Measurements from ENCODE around the gene ZP2.
"Not testable (repeated sequence)": the region's sequence is repeated elsewhere in the genome, so short reads cannot be mapped to it uniquely, and the experiment has no call there.

Gene ZP2

DNA sequence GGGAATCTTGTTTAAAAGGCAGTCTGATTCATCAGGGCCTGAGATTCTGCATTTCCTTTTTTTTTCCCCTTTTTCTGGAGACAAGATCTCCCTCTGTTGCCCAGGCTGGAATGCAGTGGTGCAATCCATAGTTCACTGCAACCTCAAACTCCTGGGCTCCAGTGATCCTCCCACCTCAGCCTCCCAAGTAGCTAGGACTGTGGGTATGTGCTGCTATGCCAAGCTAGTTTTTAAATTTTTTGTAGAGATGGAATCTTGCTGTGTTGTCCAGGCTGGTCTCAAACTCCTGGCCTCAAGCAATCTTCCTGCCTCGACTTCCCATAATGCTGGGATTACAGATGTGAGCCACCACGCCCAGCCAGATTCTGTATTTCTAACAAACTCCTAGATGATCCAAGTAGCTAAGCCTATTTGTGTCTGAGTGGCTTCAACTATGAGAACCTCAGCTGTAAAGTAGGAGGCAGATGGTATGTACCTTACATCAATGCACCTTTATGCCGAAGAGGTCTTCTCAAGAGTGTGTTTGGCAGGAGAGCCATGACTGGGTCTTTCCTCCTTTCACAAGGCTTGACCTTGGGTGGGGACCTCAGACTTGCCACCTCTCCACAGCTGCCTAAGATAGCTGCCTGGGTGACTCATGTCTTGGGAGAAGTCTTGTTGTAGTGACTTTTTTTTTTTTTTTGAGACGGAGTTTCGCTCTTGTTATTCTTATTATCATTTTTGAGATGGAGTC is 42.0 kb downstream of the ZP2 start:
- no peak for DNase-seq

DNA sequence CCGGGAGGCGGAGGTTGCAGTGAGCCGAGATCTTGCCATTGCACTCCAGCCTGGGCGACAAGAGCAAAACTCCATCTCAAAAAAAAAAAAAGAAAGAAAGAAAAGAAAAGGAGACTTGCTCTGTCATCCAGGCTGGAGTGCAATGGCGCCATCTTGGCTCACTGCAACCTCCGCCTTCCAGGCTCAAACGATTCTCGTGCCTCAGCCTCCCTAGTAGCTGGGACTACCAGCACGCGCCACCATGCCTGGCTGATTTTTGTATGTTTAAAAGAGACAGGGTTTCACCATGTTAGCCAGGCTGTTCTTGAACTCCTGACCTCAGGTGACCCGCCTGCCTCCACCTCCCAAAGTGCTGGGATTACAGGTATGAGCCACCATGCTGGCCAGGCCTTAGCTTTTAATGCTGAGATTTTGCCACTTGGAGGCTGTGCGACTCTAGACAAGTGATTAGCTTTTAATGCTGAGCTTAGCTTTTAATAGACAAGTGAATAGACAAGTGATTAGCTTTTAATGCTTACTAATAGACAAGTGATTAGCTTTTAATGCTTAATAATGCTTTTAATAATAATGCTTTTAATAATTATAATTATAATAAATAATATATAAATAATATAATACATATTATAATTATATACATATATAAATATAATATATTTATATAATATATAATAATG is 43.3 kb downstream of the ZP2 start:
- no peak for DNase-seq

DNA sequence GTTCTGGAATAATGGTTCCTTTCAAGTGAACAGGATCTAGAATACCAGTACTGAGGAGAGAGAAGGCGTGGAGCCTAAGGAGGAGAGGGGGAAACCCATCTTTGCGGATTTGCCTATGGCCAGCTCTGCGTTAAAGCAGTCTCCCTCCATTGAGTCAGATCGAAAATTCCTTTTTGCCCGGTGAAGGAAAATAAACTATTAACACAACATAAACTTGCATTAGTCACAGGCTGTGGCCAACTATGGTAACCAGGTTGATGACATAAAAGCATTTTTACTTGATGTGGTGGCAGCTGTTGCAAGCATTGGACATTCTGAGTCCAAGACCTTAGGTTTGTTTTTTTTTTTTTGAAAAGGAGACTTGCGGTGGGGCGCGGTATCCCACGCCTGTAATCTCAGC is 44.0 kb downstream of the ZP2 start:
- no peak for DNase-seq

DNA sequence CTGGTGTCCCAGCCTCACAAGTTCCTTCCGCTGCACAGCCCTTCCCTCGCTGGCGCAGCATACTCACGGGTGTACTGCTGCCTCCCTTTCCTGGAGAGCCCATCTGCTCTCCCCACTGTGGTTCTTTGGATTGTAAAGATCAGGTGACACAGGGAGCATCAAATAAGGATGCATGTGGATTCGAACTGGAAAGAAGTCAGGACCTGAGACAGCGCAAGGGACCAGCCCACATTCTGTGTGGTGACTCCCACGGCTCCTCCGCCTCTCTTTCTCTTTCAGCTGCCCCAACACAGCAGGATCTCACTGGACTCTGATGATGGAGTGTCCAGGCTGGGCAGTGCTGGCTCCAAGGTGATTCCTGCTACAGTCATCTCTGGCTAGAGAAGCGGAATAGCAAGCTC is 44.8 kb downstream of the ZP2 start:
- no peak for DNase-seq

DNA sequence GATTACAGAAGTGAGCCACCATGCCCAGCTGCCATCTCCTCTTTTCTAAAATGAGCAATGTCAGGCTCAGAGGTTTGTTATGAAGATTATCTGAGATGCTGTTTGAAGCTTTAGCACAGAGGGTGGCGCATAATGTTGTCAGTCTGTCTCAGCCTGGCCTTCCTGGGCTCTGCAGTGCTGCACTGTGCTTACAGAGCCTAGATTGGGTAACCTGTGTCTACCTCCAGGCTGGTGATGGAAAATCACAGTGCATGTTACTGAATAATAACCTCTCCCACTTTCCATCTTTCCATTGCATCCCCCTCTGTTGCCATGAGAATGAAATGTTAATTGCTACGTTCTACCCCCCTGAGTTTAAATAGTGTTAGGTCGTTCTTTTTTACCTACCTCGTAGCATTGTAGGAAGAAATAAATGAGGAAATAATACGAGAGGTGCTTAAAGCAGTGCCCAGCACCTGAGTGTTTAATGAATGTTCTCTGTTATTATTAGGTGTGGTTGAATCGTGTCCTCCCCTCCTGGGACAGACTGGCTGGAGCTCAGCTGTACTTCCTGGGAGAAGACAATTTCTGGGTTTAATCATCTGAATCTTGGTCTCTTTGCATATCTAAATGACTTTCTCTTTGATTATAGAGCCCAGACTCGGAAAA is 46.7 kb downstream of the ZP2 start:
- DNase-seq, result no peak

DNA sequence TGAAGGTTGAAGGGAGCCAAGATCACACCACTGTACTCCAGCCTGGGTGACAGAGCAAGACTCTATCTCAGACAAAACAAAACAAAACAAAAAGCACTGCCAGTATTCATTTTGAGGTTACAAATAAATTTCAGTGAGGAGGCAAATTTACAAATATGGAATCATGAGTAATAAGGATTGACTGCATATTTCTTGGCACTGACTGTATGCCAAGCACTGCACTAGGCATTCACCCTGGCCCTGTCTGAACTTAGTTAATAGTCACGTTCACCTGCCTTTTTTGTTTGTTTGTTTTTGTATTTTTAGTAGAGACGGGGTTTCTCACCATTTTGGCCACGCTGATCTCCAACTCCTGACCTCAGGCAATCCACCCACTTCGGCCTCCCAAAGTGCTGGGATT is 47.8 kb downstream of the ZP2 start:
- DNase-seq, result no peak

DNA sequence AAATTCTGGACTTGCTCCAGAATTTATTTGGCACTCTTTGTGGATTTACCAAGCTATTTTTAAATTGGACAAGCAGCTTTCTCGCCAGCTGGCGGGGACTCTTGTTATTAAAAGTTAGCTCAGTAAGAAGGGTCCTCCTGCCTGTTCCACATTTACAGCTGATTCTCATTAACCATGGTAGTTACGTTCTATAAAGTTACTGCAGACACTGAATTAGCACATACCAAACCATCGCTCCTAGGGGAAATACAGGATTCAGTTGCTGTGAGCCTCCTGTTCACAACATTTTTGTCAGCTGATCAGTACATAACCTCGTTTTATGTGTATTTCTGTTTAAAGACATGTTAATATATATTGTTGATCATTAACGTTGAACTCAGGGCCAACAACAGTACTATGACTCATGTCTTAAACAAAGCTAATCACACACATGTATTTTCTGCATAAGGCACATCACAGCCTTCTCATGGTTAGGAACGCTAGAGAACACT is 48.7 kb downstream of the ZP2 start:
- no peak for DNase-seq

DNA sequence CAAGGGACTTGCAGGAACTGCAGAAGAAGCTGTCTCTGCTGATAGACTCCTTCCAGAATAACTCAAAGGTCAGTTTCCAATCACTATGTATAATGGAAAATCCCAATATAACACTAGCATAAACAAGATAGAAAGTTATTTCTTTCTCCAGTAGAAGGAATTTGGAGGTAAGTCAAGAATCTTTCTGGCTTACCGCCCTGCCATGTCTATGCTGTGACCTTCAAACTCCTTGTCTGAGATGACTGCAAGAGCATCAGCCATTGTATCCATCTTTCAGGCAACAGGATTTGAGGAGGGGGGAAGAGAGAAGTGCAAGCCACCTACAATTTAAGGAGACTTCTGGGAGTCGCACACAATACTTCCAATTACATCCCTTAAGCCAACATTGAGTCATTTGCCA is 50.2 kb downstream of the ZP2 start:
- no peak for DNase-seq

DNA sequence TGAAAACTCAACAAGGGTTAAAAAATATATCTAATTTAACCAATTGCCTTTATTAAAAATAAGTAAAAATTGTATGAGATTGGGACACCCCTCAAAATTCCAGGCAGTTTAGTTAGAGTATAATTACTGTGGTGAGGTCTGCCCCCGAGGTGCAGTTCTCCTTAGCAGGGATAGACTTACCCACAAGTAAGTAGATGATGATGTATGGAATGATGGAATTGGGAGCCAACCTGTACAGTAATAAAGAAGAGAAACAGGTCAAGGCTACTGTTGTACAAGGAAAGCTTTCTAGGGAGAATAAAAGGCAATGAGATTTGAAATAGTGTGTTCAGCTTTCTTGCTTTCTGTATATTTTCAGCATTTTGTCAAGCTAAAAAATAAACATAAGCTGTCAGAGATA is 51.1 kb downstream of the ZP2 start:
- no peak for DNase-seq

DNA sequence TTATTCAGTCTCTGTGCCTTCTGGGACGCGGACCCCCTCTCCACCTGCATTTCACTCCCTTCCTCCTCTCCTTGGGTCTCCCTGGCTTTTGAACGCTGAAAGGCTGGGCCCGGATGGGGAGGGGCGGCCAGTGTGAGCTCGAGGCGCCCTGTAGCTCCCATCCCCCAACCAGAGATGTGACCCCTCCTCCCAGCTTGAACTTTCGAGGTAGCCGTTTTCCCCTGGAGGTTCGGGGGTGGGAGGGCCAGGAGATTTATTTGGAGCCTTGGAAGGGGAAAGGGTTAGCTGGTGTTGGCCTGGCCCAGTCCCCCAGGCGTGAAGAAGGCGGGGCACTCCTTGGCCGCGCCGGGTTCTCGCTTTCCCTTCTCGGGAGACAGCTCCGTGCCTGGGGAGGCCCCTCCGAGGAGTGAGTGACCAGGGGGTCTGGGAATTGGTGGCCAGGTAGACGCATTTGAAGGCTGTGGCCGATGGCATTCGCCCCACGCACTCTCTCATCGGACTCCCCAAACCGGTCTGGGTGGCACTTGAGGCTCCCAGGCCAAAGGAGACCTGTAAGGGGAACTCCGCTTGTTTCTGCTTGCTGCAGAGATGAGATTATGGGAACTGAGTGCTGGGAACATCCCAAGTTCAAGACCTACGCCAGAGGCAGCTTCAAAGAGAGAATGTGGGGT is 52.0 kb downstream of the ZP2 start:
- DNase-seq, result peak in 1 of 2 donors; percentile 5

DNA sequence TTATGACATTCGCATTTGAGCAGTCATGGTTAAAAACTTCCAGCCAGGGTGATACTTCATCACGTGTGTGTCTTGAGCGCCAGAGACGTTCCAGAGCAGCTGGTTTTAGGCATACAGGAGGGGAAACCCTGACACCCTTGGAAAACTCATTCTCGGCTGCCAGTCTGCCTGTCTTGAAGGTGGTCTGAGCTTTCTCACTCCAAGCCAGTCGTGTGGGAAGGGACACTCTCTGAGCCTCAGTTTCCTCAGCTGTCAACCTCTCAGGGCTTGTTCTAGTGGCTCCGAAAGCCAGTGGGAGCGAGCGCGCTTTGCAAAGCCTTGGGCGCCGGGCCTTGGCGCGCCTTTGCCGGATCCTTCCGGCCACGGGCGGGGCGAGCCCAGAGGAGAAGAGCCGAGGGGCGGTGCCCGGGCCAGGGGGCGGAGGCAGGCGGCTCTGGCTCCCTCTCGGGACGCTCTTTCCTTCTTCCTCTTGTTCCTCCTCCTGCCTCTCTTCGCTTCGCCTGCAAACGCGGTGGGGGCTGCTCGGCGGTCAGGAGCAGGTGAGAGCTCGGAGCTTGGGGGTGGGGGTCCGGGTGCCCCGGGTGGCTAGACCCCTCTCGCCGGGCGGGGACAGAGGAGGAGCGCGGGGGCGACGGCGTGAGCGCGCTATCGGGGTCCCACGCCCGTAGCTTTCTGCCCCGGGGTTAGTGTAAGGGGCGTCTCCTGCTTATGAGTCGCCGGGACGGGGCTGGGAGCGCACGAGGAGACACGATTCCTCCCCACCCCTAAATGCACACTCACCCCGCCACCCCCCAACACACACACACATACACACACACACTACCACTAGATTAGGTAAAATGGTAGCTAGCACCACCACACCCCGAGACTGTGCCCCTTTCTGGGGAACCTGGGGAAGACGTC is 52.9 kb downstream of the ZP2 start, which contains the start of gene LDAF1:
LDAF1 (plus strand) TSS at position 467 of the 903 bp plus-strand sequence. CDS start 2,509 bp downstream, outside the sequence.
- peak; percentile 76 to 77 for DNase-seq

DNA sequence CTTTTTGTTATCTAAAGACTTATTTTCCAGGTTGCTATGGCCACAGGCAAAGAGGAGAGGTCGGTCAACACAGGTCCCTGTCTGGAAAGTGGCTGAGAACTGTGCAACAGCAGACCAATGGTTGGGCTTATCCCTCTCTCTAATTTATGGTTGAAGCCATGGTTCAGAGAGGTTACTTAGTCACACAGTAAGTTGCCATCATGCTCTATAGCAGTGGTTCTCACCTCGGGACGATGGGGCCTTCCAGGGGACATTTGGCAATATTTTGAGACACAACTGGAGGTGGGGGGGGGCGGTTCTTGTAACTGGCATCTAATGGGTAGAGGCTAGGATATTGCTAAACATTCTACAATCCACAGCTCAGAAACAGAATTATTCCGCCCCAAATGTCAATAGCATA is 53.7 kb downstream of the ZP2 start:
- DNase-seq, result no peak

DNA sequence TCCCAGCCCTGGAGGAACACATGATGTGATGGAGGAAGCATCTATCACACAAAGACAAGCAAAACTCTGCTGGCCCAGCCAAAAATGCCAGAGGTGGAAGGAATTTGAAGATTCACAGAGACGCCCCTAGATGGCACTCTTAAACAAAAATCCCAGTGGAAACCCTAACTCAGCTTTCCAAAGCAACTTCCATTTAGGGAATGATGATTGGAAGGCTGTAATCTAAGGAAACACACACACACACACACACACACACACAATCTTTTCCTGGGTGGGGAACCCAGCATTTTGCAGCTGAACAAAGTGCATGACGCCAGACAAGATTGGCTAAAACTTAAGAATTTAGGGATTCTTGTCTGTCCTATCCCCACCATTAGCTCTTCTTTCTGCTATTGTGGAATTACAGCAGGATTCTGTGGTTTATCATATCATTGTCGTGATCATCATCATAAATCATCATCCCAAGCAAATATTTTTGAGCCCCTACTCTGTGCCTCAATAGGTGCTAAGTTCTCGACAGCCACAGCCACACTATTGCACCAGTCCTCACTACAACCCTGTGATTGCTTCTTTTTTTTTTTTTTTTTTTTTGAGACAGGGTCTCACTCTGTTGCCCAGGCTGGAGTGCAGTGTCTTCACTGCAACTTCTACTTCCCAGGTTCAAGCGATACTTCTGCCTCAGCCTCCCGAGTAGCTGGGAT is 54.5 kb downstream of the ZP2 start:
- DNase-seq, result no peak

DNA sequence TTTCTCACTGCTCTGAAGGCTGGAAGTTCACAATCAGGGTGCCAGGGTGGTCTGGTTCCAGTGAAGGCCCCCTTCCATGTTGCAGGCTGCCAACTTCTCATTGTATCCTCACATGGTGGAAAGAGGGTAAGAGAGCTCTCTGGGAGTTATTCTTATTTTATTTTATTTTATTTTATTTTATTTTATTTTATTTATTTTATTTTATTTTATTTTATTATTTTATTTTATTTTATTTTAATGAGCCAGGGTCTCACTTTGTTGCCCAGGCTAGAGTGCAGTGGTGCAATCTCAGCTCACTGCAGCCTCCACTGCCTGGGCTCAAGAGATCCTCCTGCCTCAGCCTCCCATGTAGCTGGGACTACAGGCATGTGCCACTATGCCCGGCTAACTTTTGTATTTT is 55.4 kb downstream of the ZP2 start:
- DNase-seq, result not testable (repeated sequence)

DNA sequence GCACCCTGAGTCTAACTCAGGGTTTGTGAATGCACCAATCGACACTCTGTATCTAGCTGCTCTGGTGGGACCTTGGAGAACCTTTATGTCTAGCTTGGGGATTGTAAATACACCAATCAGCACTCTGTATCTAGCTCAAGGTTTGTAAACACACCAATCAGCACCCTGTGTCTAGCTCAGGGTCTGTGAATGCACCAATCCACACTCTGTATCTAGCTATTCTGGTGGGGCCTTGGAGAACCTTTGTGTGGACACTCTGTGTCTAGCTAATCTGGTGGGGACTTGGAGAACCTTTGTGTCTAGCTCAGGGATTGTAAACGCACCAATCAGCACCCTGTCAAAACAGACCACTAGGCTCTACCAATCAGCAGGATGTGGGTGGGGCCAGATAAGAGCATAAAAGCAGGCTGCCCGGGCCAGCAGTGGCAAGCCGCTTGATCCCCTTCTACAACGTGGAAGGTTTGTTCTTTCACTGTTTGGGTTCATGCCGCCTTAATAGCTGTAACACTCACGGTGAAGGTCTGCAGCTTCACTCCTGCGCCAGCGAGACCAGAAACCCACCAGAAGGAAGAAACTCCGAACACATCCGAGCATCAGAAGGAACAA is 58.1 kb downstream of the ZP2 start:
- not testable (repeated sequence) for DNase-seq

DNA sequence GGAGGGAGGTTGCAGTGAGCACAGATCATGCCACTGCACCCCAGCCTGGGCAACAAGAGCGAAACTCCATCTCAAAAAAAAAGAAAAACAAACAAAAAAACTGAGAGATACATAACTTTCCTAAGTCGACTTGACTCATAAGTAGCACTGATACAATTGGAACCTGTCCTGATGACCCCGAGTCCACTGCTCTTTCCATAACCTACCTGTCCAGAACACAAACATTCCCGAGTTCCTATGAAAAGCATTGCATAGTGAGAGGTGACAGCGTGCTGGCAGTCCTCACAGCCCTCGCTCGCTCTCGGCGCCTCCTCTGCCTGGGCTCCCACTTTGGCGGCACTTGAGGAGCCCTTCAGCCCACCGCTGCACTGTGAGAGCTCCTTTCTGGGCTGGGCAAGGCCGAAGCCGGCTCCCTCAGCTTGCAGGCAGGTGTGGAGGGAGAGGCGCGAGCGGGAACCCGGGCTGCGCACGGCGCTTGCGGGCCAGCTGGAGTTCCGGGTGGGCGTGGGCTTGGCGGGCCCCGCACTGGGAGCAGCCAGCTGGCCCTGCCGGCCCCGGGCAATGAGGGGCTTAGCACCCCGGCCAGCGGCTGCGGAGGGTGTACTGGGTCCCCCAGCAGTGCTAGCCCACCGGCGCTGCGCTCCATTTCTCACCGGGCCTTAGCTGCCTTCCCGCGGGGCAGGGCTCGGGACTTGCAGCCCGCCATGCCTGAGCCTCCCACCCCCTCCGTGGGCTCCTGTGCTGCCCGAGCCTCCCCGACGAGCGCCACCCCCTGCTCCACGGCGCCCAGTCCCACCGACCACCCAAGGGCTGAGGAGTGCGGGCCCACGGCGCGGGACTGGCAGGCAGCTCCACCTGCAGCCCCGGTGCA is 59.0 kb downstream of the ZP2 start:
- not testable (repeated sequence) for DNase-seq

DNA sequence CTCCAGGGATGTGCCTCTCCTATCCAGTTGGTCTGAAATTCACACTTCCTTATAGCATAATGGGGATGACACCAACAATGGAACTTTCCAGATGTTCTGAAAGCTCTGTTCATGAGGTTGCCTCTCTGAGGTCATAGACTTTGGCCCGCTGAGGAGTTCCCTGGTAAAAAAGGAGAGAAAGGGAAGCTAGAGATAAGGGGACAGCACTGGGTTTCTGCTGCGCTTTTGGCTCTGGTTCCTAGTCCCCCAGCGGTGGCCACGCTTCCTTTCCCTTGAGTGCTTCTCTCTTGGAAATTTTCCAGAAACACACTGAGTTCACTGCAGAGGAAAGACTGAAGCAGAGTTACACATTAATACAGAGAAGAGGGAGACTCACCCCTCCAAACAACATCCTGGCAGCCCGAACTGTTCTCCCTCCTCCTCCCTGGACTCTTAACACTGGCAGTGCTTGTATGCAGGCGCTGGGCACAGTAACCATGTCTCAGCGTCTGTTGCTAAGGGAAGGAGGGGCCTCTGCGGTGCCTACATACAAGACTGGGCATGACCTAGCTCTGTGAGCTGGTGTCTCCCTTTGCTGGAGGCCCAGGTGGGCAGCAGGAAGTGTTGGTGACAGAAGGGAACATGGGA is 60.9 kb downstream of the ZP2 start, which contains the start of gene DNAH3:
DNAH3 (minus strand) TSS at position 472 of the 627 bp plus-strand sequence. CDS start 527 bp downstream, outside the sequence.
- no peak for DNase-seq
